NCI-H146 (cell line): ENCODE measurements around the gene C1orf122.
A peak's percentile ranks its signal among the peaks of the same experiment; 100 is the strongest.
"Not testable (repeated sequence)": the region's sequence is repeated elsewhere in the genome, so short reads cannot be mapped to it uniquely, and the experiment has no call there.

Source experiments
- DNase-seq: peaks from one replicate; lab custom pipeline; 2025; lab: John Stamatoyannopoulos, UW

Gene C1orf122

GRCh38 chr1:37807555-37808368, at the start of gene C1orf122, which contains the start of gene YRDC:
Gene C1orf122, plus strand, starts transcription at chr1:37807790. Its CDS starts 615 bp downstream, at chr1:37808405.
Gene YRDC, minus strand, starts transcription at chr1:37808208. Its CDS starts 28 bp downstream, at chr1:37808180.
- peak; percentile 89 for DNase-seq

DNA sequence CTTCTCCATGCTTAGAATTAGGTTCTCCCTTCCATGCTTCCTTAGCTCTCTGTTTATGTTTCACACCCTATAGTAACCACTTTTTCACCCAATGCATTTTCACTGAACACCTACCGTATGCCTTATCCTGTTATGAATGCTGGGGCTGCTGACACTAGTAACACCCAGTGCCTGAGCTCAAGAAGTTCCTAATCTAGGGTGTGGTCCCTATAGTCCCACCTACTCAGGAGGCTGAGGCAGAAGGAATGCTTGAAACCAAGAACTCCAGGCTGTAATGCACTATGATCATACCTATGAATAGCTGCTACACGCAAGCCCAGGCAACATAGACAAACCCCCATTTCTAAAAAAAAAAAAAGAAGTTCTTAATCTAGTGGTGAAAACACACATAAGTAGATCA, 48.1 kb upstream of the C1orf122 start:
- DNase-seq, result no peak

DNA sequence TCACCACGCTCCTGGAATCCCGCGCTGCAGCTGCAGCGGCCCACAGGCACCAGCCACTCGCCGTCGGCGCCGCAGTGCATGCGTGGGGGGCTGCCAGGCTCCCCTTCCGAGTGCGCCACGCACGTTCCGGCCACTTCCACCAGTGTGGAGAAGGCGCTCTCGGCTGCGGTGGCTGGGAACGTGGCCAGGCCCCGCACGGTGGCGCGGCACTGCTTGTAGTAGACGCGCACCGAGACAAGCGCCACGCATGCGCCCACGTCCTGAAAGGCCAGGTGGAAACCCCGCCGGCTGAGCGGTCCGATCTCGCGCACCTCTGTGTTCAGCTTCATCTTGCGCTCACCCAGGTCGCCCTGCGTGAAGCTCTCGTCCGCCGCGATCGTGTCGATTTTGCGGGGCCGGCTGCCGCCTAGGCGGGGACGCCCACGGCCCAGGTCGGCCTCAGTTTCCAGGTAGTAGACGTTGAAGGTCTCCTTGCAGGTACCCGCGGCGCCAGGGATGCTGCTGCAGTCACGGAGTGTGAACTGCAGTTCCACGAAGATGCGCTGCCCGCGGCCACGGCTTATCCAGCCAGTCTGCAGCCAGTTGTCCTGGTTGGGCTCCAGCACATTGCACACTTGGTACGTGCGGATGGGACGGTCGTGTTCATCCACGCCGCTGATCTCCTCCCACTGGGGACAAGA, 46.0 kb upstream of the C1orf122 start:
- DNase-seq, result no peak

GRCh38 chr1:37762516-37762915, 45.1 kb upstream of the C1orf122 start:
- DNase-seq, result no peak

DNA sequence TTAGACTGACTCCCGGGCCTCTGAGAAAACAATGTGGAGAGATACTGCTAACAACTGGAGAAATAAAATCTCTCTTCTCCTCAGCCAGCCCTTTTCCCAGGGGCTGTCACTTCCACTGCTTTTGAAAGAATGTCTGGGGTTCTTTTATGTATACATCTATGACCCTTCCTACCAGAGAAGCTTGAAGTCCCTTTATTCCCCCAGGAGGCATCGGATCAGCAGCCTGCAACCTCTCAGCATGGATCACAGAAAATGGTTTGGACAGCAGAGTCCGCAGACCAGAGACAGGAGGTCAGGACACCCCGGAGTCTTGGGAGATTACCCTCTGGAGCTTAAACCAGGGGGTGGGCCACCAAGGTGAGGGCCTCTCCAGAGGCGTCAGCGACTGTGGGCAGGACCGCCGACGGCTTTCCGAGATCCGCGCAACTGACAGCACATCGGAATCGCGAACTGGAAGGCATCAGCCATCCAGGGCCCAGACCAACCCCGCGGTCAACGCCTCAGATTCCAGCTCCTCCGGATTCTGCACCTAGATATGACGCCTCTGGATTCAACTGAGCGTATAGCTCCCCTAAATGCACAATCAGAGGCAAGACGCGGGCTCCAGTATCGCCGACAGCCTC, 43.7 kb upstream of the C1orf122 start:
- DNase-seq, result no peak

DNA sequence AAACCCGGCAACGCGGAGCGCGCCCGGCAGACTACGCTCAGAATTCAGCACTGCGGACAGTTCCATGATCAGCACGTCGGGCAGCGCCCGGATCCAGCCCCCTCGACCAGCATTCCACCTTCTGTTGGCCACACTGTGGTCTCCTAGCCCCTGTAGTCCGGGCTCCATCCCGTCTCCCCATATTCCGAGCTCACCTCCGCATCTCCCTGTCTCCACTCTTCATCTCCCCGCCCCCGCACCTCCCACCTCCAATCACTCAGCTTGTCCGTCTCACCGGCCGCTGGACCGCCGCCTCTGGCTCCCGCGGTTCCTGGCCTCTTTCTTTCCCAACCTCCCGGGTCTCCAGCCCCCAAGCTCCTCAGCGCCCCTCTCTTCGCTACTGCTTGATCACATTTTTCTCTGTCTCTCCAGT, 43.2 kb upstream of the C1orf122 start:
- peak; percentile 7 for DNase-seq

GRCh38 chr1:37764888-37765441, 42.6 kb upstream of the C1orf122 start, which contains the start of gene EPHA10:
Gene EPHA10, minus strand, starts transcription at chr1:37765120. Its CDS starts 54 bp downstream, at chr1:37765066.
- peak; percentile 69 for DNase-seq

DNA sequence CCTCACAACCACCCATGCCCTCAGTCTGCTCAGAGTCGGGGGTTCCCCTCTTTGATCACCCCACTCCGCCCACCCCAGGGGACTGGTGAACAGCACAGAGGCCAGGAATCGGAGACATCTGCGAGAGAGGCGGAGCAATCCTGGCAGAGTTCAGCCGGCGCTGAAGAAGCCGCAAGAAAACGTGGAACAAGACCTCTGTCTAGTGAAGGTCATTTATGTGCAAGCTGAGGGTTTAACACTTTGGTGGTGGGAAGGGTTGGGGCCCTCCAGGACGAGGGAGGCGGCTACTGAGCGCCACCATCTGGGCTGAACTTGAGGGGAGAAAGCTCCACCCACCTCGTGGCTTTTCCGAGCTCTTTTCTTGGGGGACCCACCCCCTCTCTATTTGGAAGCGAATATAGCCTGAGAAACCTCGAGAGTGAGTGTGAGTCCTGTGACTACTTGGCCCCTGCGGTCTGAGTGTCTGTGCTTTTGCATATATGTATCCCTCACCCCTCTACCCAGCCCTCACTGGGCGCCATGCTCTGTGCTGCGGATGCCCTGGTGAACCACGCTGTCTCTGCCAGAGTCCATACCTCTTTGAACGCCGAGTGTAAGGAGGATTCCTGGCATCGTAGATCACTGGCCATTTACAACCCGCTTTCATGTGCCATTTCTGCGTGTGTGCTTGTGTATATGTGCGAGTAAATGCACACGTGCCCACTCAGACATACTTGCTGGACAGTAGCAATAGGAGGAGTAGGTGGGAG, 41.5 kb upstream of the C1orf122 start:
- DNase-seq, result peak; percentile 17

- DNase-seq, result no peak
Observed at GRCh38 chr1:37767488-37767887, 40.1 kb upstream of the C1orf122 start.

DNA sequence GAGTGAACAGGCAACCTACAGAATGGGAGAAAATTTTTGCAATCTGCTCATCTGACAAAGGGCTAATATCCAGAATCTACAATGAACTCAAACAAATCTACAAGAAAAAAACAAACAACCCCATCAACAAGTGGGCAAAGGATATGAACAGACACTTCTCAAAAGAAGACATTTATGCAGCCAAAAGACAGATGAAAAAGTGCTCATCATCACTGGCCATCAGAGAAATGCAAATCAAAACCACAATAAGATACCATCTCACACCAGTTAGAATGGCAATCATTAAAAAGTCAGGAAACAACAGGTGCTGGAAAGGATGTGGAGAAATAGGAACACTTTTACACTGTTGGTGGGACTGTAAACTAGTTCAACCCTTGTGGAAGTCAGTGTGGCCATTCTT, 36.1 kb upstream of the C1orf122 start:
- DNase-seq, result not testable (repeated sequence)

DNA sequence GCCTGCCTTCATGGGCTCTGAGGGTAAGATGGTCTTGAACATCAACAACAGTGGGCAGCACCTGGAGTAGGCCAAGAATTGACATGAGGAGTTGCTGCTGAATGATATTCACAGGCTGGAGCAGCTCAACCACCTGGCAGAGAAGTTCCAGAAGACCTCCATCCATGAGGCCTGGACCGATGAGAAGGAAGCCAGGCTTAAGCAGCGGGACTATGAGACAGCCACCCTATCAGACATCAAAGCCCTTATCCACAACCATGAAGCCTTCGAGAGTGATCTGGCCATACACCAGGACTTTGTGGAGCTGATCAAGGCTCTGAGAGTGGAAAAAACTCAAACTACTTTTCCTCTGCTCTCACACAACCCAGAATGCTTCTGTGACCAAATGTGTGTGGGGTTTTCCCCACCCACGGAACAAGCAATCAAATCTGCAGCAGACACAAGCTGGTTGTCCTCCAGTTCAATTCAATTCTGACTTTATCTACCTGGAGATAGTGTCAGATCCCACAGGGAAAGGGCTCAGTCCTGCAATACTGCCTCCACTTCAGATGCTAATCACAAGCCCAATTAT, 30.6 kb upstream of the C1orf122 start:
- DNase-seq, result no peak

DNA sequence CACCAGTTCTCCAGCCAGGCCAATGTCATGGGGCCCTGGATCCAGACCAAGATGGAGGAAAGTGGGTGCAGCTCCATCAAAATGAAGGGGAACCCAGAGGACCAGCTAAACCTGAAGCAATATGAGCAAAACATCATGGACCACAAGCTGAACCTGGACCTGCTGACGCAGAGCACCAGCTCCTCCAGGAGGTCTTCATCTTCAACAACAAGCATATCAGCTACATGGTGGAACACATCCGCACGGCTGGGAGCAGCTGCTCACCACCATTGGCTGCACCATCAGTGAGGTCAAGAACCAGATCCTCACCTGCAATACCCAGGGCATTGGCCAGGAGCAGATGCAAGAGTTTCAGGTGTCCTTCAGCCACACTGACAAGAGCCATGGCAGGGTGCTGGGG, 28.9 kb upstream of the C1orf122 start:
- no peak for DNase-seq

GRCh38 chr1:37782491-37782890, 25.1 kb upstream of the C1orf122 start:
- DNase-seq, result no peak

- DNase-seq, result no peak
Observed at GRCh38 chr1:37792943-37793686, 14.5 kb upstream of the C1orf122 start.

GRCh38 chr1:37793773-37794371, 13.7 kb upstream of the C1orf122 start, which contains the start of gene MANEAL:
Gene MANEAL, plus strand, starts transcription at chr1:37793847. Its CDS starts 336 bp downstream, at chr1:37794183.
- DNase-seq, result peak; percentile 82

DNA sequence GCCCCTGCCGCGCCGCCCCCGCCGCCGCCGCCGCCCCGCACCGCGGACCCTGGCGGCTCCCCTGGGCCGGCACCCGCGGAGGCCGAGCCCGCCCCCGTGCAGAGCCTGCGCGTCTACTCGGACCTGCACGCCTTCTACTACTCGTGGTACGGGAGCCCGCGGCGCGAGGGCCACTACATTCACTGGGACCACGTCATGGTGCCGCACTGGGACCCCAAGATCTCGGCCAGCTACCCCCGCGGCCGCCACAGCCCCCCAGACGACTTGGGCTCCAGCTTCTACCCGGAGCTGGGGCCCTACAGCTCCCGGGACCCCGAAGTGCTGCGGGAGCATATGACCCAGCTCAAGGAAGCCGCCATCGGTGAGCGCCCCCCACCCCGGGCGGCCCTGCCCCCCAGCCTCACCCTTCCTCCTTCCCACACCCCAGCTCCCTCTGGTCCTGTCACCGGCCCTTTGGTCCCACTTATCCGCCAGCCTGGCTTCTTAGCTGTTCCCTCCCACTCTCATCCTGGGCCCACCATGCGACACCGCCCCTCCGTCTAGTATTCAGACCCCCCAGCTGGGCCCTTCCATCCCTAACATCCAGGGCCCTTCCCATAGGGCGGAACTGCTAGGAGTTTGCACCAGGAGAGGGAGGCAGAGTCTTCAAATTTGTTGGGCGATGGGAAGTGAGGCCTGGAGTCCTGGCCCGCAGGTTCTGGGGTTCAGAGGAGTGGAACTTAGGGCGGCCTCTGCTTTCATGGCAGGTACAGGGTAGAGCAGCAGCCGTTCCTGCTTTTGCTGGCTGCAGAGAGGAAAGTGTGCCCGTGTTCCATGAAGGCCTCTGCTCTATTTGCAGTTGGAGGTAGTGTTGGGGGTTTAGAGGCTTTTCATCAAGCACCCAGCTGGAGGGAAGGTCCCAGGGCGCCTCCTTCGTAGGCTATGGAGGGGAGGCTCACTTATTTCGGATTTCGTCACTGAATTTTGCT, 12.9 kb upstream of the C1orf122 start:
- peak; percentile 12 for DNase-seq

DNA sequence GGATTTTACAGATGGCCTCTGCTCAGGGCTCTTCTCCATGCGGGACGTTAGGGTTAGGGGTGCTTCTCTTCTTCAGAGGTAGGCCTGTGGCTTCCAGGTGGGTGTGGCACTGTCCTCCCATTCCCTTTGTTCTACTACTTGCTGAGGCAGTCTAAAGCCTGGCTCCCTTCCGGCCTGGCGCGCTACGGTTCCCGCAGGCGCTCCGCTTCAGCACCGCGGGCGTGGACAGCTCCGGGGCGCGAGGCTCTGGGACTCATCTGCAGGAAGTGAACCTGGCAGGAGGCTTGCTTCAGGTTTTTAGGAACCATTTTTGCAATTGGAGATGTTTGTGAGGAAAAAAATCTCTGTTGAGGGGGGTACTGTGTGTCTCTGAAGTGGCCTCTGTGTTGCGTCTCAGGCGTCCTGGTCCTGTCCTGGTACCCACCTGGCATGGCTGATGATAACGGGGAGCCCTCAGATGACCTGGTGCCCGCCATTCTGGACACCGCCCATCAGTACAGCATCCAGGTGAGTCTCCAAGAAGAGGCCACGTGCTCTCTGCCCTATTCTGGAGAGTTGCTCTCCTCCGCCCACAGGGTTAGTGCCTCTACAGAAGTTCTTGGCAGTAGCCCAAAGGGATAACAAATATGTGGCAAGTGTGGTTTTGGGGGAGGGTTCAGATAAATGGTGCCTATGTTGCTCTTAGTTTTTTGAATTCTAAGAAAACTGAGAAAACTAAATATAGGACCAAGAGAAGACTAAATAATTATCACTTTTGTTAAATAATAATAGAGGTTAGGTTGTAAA, 12.1 kb upstream of the C1orf122 start:
- DNase-seq, result no peak

- DNase-seq, result no peak
Observed at GRCh38 chr1:37797750-37798345, 9.7 kb upstream of the C1orf122 start.
